DLD1 (cell line): ENCODE results near the gene CMIP.

Experiments used
- in situ Hi-C: cut with HindIII; loops from 2 replicates; pipeline ENCODE4 v1.10.0; 2017; ENCODE audit warnings: low sequenced_read_pairs

The CMIP gene

GRCh38 chr16:81642943-81643342, 198.3 kb downstream of the CMIP start:
- in situ Hi-C loops, result no loop called here

GRCh38 chr16:81645266-81645694, 200.7 kb downstream of the CMIP start:
- in situ Hi-C loops, result no loop called here

GRCh38 chr16:81645925-81646324, 201.3 kb downstream of the CMIP start:
- in situ Hi-C loops, result no loop called here

GRCh38 chr16:81646561-81646960, 202.0 kb downstream of the CMIP start:
- in situ Hi-C loops, result no loop called here

- in situ Hi-C loops, result no loop called here
Observed at GRCh38 chr16:81647527-81647926, 202.9 kb downstream of the CMIP start.

GRCh38 chr16:81649561-81650184, 205.1 kb downstream of the CMIP start:
- in situ Hi-C loops, result no loop called here

GRCh38 chr16:81650281-81650680, 205.7 kb downstream of the CMIP start:
- in situ Hi-C loops, result no loop called here

DNA sequence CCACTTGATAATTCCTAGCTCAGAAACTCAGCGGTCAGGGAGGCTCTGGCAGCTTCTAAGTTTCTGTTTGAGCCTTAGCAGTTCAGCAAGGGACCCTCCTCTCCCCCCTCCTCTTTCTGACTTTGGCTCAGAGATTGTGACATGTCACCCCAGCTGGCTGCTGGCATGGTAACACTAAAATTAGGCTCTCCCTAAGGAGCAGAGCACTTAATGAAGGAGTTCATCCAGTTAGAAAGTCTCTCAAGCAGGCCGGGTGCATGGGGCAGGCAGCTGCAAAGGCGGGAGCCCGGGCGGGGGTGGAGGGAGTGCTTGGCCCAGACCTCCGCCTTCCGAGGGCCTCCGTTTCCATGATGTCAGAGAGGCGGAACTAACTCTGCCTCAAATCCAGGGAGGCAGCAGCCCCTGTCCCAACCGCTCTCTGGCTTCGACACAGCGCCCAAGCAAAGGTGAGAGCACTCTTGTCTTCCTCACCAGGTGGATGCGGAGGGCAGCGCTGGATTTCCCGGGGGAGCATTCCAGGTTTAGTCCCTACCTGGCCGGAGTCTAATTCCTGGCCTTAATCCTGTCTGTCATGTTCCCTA, 206.5 kb downstream of the CMIP start:
- in situ Hi-C loops, result no loop called here

- in situ Hi-C loops, result no loop called here
Observed at GRCh38 chr16:81651758-81652718, 207.4 kb downstream of the CMIP start.

- in situ Hi-C loops, result no loop called here
Observed at GRCh38 chr16:81652798-81653505, 208.3 kb downstream of the CMIP start.

DNA sequence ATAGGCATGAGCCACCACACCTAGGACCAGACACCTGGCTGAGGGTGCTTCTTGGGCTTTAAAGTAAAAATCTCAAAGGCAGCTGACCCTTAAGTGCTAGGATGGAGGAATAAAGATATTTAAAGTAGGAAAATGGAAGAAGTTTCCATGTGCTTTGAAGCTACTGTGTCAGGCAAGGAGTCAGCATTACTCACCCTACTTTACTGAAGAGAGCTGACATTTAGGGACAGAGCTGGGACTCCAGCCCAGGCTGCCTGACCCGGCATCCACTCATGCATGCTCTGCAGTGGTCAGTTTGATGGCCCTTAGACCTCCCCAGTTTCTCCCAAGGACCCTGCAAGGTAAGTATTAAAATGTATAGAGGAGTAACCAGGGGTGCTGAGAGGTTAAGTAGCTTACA, 209.7 kb downstream of the CMIP start:
- in situ Hi-C loops, result no loop called here

GRCh38 chr16:81655469-81656162, 211.0 kb downstream of the CMIP start:
- in situ Hi-C loops, result loop anchor here (5.0 kb wide), 1 partner anchor 203 kb away; no protein-coding TSS in a partner anchor

DNA sequence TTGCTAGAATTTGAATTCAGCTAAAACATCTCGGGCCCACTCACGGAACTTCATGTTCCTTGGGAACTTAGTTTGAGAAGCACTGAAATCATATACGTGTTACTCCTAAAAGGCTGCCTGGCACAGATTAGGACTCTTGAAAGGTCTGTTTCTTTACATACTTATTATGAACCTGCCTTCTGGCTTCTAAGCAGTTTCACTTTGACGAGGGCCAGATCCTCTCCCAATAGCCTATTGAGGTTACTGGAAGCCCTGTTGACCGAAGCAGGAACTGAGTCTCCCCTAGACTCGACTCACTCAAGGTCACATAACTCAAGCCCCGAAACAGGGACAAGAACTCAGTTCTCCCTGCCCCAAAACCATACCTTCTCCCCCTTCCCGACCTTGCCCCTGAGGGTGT, 212.6 kb downstream of the CMIP start:
- in situ Hi-C loops, result loop anchor here (5.0 kb wide), 1 partner anchor 205 kb away; no protein-coding TSS in a partner anchor

DNA sequence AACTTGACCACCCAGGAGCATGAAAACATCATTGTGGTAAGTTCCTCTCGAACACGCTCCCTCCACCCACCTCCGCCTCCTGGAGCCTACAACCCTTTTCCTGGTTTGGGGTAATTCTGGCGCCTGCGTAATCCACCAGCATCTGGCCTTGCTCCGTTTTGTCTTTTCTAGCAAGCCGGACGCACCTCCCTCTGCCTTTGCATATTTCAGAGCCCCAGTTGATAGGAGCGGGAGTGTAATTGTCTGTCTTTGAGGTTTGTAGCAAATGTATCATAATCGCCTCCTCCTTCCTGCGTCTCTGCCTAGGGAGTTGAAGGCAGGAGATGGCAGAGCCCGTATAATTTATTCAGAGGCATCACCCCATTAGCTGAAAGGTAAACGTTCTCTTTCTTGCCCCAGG, 213.2 kb downstream of the CMIP start:
- in situ Hi-C loops, result loop anchor here (5.0 kb wide), 1 partner anchor 205 kb away; no protein-coding TSS in a partner anchor

GRCh38 chr16:81658373-81658772, 213.8 kb downstream of the CMIP start:
- in situ Hi-C loops, result loop anchor here (5.0 kb wide), 1 partner anchor 206 kb away; no protein-coding TSS in a partner anchor

DNA sequence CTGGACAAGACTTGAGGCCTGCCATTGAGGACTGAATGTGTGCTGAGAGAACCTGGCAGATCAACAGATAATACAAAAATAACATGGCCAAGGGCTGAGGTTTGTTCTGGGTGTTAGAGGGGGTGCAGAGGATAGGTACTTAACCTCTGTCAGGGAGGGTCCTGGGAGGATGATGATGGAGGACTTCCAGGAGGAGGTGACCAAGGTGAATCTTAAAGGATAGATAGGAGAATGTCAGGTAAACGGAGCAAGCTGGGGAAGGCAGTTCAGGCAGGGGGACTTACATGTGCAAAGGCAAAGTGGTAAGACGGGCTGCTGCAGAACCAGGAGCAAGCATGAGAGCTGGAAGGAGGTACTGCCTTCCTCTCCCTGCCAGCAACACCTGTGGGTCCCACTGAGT, 214.6 kb downstream of the CMIP start:
- in situ Hi-C loops, result loop anchor here (5.0 kb wide), 1 partner anchor 207 kb away; no protein-coding TSS in a partner anchor

GRCh38 chr16:81661082-81661481, 216.5 kb downstream of the CMIP start:
- in situ Hi-C loops, result no loop called here

GRCh38 chr16:81664153-81664552, 219.5 kb downstream of the CMIP start:
- in situ Hi-C loops, result no loop called here

- in situ Hi-C loops, result no loop called here
Observed at GRCh38 chr16:81665588-81665987, 221.0 kb downstream of the CMIP start.

DNA sequence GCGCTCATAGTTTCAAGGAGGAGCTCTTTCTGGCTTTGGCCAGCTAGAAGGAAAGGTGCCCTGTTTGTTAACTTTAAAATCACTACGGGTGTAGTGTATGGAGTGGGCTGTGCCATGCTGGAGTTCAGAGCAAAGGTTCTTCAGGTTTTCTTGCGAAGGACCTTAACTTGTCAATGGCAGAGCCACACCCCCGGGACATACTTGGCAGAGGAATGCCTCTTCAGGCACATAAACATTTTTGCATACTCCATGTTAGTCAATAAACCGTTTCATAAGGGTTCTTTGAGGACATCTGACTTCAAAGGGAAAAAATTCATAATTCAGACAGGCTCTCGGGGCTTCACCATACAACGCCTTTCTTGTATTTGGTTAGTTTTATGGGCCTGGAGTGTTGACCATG, 221.5 kb downstream of the CMIP start:
- in situ Hi-C loops, result no loop called here
